ENCODE data around the gene CRELD1. TPM values are rescaled to one million over a fixed set of nuclear protein-coding genes. Genes with fewer than 3 reads are reported as not detected.

CRELD1 gene
- total RNA-seq, 1 donor from 2014 or later = 26.5 TPM

GRCh38 chr3:9909221-9910013, 24.2 kb upstream of the CRELD1 start:
- TF ChIP-seq CTCF (IDR thresholded peaks at IDR 0.05) = no peak
- H3K27ac Mint-ChIP-seq (ENCODE audit: unreplicated experiment) = no peak overlapping the region
- no peak overlapping the region for H3K4me3 Mint-ChIP-seq (ENCODE audit: unreplicated experiment)
- no peaks in the 10 kb centered on the region for H3K9me3 Mint-ChIP-seq (ENCODE audit: low read depth)
- no peaks in the 10 kb centered on the region for H3K27me3 Mint-ChIP-seq (ENCODE audit: low read depth)
- no peak for DNase-seq (ENCODE audit: low spot score)
- H3K36me3 Mint-ChIP-seq (ENCODE audit: low read depth) = no peaks in the 10 kb centered on the region
- peaks cover 16% of the 10 kb centered on the region for H3K4me1 Mint-ChIP-seq (ENCODE audit: low read depth)

- Mint-ChIP-seq H3K27me3 (ENCODE audit: low read depth) (no peaks in the 10 kb centered on the region), H3K4me1 (ENCODE audit: low read depth) (peaks cover 34% of the 10 kb centered on the region), H3K9me3 (ENCODE audit: low read depth) (no peaks in the 10 kb centered on the region), H3K27ac (ENCODE audit: unreplicated experiment) (no peak overlapping the region), H3K36me3 (ENCODE audit: low read depth) (no peaks in the 10 kb centered on the region), H3K4me3 (ENCODE audit: unreplicated experiment) (no peak overlapping the region)
- no peak for TF ChIP-seq CTCF (IDR thresholded peaks at IDR 0.05)
- no peak for DNase-seq (ENCODE audit: low spot score)
Observed at GRCh38 chr3:9911863-9912262, 21.8 kb upstream of the CRELD1 start.

- Mint-ChIP-seq H3K27me3 (ENCODE audit: low read depth) (no peaks in the 10 kb centered on the region), H3K4me1 (ENCODE audit: low read depth) (peaks cover 39% of the 10 kb centered on the region), H3K9me3 (ENCODE audit: low read depth) (no peaks in the 10 kb centered on the region), H3K4me3 (ENCODE audit: unreplicated experiment) (no peak overlapping the region), H3K27ac (ENCODE audit: unreplicated experiment) (no peak overlapping the region), H3K36me3 (ENCODE audit: low read depth) (no peaks in the 10 kb centered on the region)
- no peak for DNase-seq (ENCODE audit: low spot score)
- TF ChIP-seq CTCF (IDR thresholded peaks at IDR 0.05) = no peak
Observed at GRCh38 chr3:9912294-9912935, 21.2 kb upstream of the CRELD1 start.

GRCh38 chr3:9913601-9914000, 20.0 kb upstream of the CRELD1 start:
- no peaks in the 10 kb centered on the region for H3K27me3 Mint-ChIP-seq (ENCODE audit: low read depth)
- H3K4me1 Mint-ChIP-seq (ENCODE audit: low read depth) = peaks cover 45% of the 10 kb centered on the region
- peak overlapping the region; percentile 60 for H3K27ac Mint-ChIP-seq (ENCODE audit: unreplicated experiment)
- no peaks in the 10 kb centered on the region for H3K36me3 Mint-ChIP-seq (ENCODE audit: low read depth)
- TF ChIP-seq CTCF (IDR thresholded peaks at IDR 0.05) = no peak
- no peaks in the 10 kb centered on the region for H3K9me3 Mint-ChIP-seq (ENCODE audit: low read depth)
- no peak overlapping the region for H3K4me3 Mint-ChIP-seq (ENCODE audit: unreplicated experiment)
- no peak for DNase-seq (ENCODE audit: low spot score)

- DNase-seq (ENCODE audit: low spot score) = no peak
- Mint-ChIP-seq H3K9me3 (ENCODE audit: low read depth) (no peaks in the 10 kb centered on the region), H3K4me1 (ENCODE audit: low read depth) (peaks cover 45% of the 10 kb centered on the region), H3K36me3 (ENCODE audit: low read depth) (no peaks in the 10 kb centered on the region), H3K27ac (ENCODE audit: unreplicated experiment) (peak overlapping the region; percentile 60), H3K27me3 (ENCODE audit: low read depth) (no peaks in the 10 kb centered on the region), H3K4me3 (ENCODE audit: unreplicated experiment) (no peak overlapping the region)
- TF ChIP-seq CTCF (IDR thresholded peaks at IDR 0.05) = no peak
Observed at GRCh38 chr3:9914011-9914410, 19.6 kb upstream of the CRELD1 start.
